Ascending aorta (tissue), 2 donors: Measurements from ENCODE around the gene NAB1. TPM values are rescaled to one million over a fixed set of nuclear protein-coding genes. Genes with fewer than 3 reads are reported as not detected.

Source experiments
- DNase-seq, 2 donors: peaks; one replicate each; pipeline ENCODE4 v3.0.0-alpha.2; 2019; ENCODE audit warnings: low spot score in 2 of 2
- H3K27ac ChIP-seq, 2 donors: fragments of 200-600 bp; sonication (generic); one replicate each; pipeline ENCODE4 v1.5.1; 2016 to 2017; ENCODE audit warnings: mild to moderate bottlenecking in 1 of 2
- H3K27me3 ChIP-seq: fragments of 200-600 bp; sonication (generic); one replicate; pipeline ENCODE4 v1.5.1; 2017
- H3K36me3 ChIP-seq, 2 donors: fragments of 200-600 bp; sonication (generic); one replicate each; pipeline ENCODE4 v1.5.1; 2016
- H3K4me1 ChIP-seq, 2 donors: fragments of 200-600 bp; sonication (generic); one replicate each; pipeline ENCODE4 v1.5.1; 2016 to 2017; ENCODE audit warnings: mild to moderate bottlenecking in 1 of 2
- H3K4me3 ChIP-seq, 2 donors: fragments of 200-600 bp; sonication (generic); one replicate each; pipeline ENCODE4 v1.5.1; 2016 to 2017; ENCODE audit warnings: mild to moderate bottlenecking in 1 of 2
- H3K9me3 ChIP-seq, 2 donors: fragments of 200-600 bp; sonication (generic); one replicate each; pipeline ENCODE4 v1.5.1; 2016
- CTCF ChIP-seq, 3 experiments: fragments of 200-600 bp in 2 of 3; fragments of 450-650 bp in 1 of 3; sonication (generic) in 2 of 3; IDR thresholded peaks; one replicate each; pipeline ENCODE4 v1.5.1; 2016 to 2019; ENCODE audit warnings: antibody characterized with exemption in 3 of 3, mild to moderate bottlenecking in 1 of 3, moderate library complexity in 1 of 3
- intact Hi-C: fragments of 100-400 bp; cut with DNase I; formaldehyde crosslinking; loops from one replicate; pipeline ENCODE4 v1.15.1; 2023
- total RNA-seq: library from RNA; depleted of rRNA; stranded (reverse); fragments of >200 nt; gene quantifications from one replicate; pipeline ENCODE4 v1.1.0, GENCODE V29; 2016

NAB1 gene
- total RNA-seq, 1 donor from 2014 or later, result 63.2 TPM

GRCh38 chr2:190626641-190627210 lies 22.2 kb upstream of the NAB1 start:
- no peaks in the 10 kb centered on the region for H3K36me3 ChIP-seq
- intact Hi-C loops, result no loop called here
- no peaks in the 10 kb centered on the region for H3K27me3 ChIP-seq
- no peak for DNase-seq
- H3K27ac ChIP-seq, result no peak overlapping the region
- no peaks in the 10 kb centered on the region for H3K9me3 ChIP-seq
- H3K4me3 ChIP-seq, result no peak overlapping the region
- TF ChIP-seq CTCF (IDR thresholded peaks at IDR 0.05), result no peak
- peaks cover 0 to 4% of the 10 kb centered on the region in 2 donors for H3K4me1 ChIP-seq

- no peak for DNase-seq
- Histone ChIP-seq H3K9me3 (no peaks in the 10 kb centered on the region), H3K27ac (peak overlapping the region; percentile 77 to 79), H3K4me3 (peak overlapping the region; percentile 69 to 81), H3K4me1 (peaks cover 0 to 4% of the 10 kb centered on the region in 2 donors), H3K36me3 (no peaks in the 10 kb centered on the region), H3K27me3 (no peaks in the 10 kb centered on the region)
- intact Hi-C loops, result loop anchor here (2.0 kb wide), 1 partner anchor 21 kb away; the partner anchor contains the start of gene NAB1
- TF ChIP-seq CTCF (IDR thresholded peaks at IDR 0.05), result no peak
Measured at GRCh38 chr2:190627448-190628412, 21.2 kb upstream of the NAB1 start.

GRCh38 chr2:190628591-190629319 lies 20.1 kb upstream of the NAB1 start:
- H3K4me3 ChIP-seq, result peak overlapping the region; percentile 69 to 81
- H3K36me3 ChIP-seq, result no peaks in the 10 kb centered on the region
- no peaks in the 10 kb centered on the region for H3K27me3 ChIP-seq
- peak overlapping the region; percentile 77 to 79 for H3K27ac ChIP-seq
- no peaks in the 10 kb centered on the region for H3K9me3 ChIP-seq
- peaks cover 0 to 4% of the 10 kb centered on the region in 2 donors for H3K4me1 ChIP-seq
- no peak for TF ChIP-seq CTCF (IDR thresholded peaks at IDR 0.05)
- intact Hi-C loops, result loop anchor here (2.0 kb wide), 1 partner anchor 20 kb away; the partner anchor contains the start of gene NAB1
- DNase-seq, result no peak

GRCh38 chr2:190634381-190634780 lies 14.5 kb upstream of the NAB1 start:
- intact Hi-C loops, result no loop called here
- H3K4me1 ChIP-seq, result peaks cover 4 to 17% of the 10 kb centered on the region in 2 donors

More at GRCh38 chr2:190634381-190634780, 14.5 kb upstream of the NAB1 start:
- H3K9me3 ChIP-seq, result no peaks in the 10 kb centered on the region
- no peak for TF ChIP-seq CTCF (IDR thresholded peaks at IDR 0.05)
- H3K36me3 ChIP-seq, result no peaks in the 10 kb centered on the region
- no peaks in the 10 kb centered on the region for H3K27me3 ChIP-seq
- H3K4me3 ChIP-seq, result no peak overlapping the region
- H3K27ac ChIP-seq, result no peak overlapping the region
- no peak for DNase-seq
